HepG2 (cell line): ENCODE measurements around the gene NFAT5. TPM values are rescaled to one million over a fixed set of nuclear protein-coding genes. Genes with fewer than 3 reads are reported as not detected.

Source experiments
- ARHGAP35 ChIP-seq: sonication (generic); formaldehyde crosslinking; IDR thresholded peaks from 2 replicates; pipeline ENCODE4 v1.9.0; 2022; ENCODE audit warnings: mild to moderate bottlenecking, inconsistent platforms, moderate library complexity, missing genetic modification reagents, borderline replicate concordance
- ELF3 ChIP-seq: IDR thresholded peaks from 2 replicates; pipeline ENCODE4 v1.6.1; 2016; ENCODE audit warnings: missing genetic modification reagents, missing compliant biosample characterization
- MAFG ChIP-seq: sonication (generic); formaldehyde crosslinking; IDR thresholded peaks from 2 replicates; pipeline ENCODE4 v1.5.1; 2020; ENCODE audit warnings: mild to moderate bottlenecking, missing genetic modification reagents
- MZF1 ChIP-seq: sonication (generic); formaldehyde crosslinking; IDR thresholded peaks from 2 replicates; pipeline ENCODE4 v1.8.1; 2023; ENCODE audit warnings: mild to moderate bottlenecking, missing genetic modification reagents, borderline replicate concordance
- NFE2L1 ChIP-seq: sonication (generic); formaldehyde crosslinking; IDR thresholded peaks from 2 replicates; pipeline ENCODE4 v1.4.0; 2020; ENCODE audit warnings: missing genetic modification reagents, mild to moderate bottlenecking, borderline replicate concordance
- NFE2L2 ChIP-seq: fragments of 150-350 bp; IDR thresholded peaks from 2 replicates; pipeline ENCODE4 v1.6.1; 2014; ENCODE audit warnings: low read length
- PRMT3 ChIP-seq: sonication (generic); formaldehyde crosslinking; IDR thresholded peaks from 2 replicates; pipeline ENCODE4 v1.8.1; 2022; ENCODE audit warnings: low read depth, mild to moderate bottlenecking, moderate library complexity, missing genetic modification reagents, borderline replicate concordance
- REPIN1 ChIP-seq: sonication (generic); formaldehyde crosslinking; IDR thresholded peaks from 2 replicates; pipeline ENCODE4 v1.8.0; 2022; ENCODE audit warnings: missing genetic modification reagents, low read depth, mild to moderate bottlenecking, borderline replicate concordance
- SP1 ChIP-seq, 2 experiments: fragments of 450-650 bp in 1 of 2; sonication (generic) in 1 of 2; formaldehyde crosslinking in 1 of 2; IDR thresholded peaks; 2 replicates each; pipeline versions ENCODE4 v1.4.0 to v1.6.1; 2016 to 2020; ENCODE audit warnings: missing genetic modification reagents in 1 of 2
- SRSF1 ChIP-seq: fragments of 200-400 bp; formaldehyde crosslinking; optimal IDR thresholded peaks from 2 replicates; pipeline ENCODE3; 2017; ENCODE audit warnings: mild to moderate bottlenecking, low read depth, low read length, moderate library complexity
- SRSF9 ChIP-seq: fragments of 200-400 bp; formaldehyde crosslinking; IDR thresholded peaks from 2 replicates; pipeline ENCODE4 v1.6.1; 2018; ENCODE audit warnings: borderline replicate concordance, mild to moderate bottlenecking, low read depth, low read length; ENCODE audit not compliant: insufficient read depth, poor library complexity, severe bottlenecking
- SRY ChIP-seq: sonication (generic); formaldehyde crosslinking; IDR thresholded peaks from 2 replicates; pipeline ENCODE4 v1.8.0; 2022; ENCODE audit warnings: mild to moderate bottlenecking, missing genetic modification reagents
- TBP ChIP-seq: sonication (generic); formaldehyde crosslinking; IDR thresholded peaks from 2 replicates; pipeline ENCODE4 v1.5.0; 2020; ENCODE audit warnings: missing genetic modification reagents
- ZFP37 ChIP-seq: sonication (generic); formaldehyde crosslinking; IDR thresholded peaks from 2 replicates; pipeline ENCODE4 v1.4.0; 2020; ENCODE audit warnings: missing genetic modification reagents, borderline replicate concordance
- ZNF30 ChIP-seq: sonication (generic); formaldehyde crosslinking; IDR thresholded peaks from 2 replicates; pipeline ENCODE4 v1.5.0; 2020; ENCODE audit warnings: mild to moderate bottlenecking, missing genetic modification reagents
- ZNF326 ChIP-seq: sonication (generic); formaldehyde crosslinking; IDR thresholded peaks from 2 replicates; pipeline ENCODE4 v1.4.0; 2020; ENCODE audit warnings: missing genetic modification reagents, borderline replicate concordance
- ZNF432 ChIP-seq: sonication (generic); formaldehyde crosslinking; IDR thresholded peaks from 2 replicates; pipeline ENCODE4 v1.5.0; 2020; ENCODE audit warnings: missing genetic modification reagents, mild to moderate bottlenecking, borderline replicate concordance
- ZNF44 ChIP-seq: sonication (generic); formaldehyde crosslinking; IDR thresholded peaks from 2 replicates; pipeline ENCODE4 v1.5.1; 2020; ENCODE audit warnings: mild to moderate bottlenecking, missing genetic modification reagents
- ZNF564 ChIP-seq: sonication (generic); formaldehyde crosslinking; IDR thresholded peaks from 2 replicates; pipeline ENCODE4 v1.8.1; 2023; ENCODE audit warnings: mild to moderate bottlenecking, missing genetic modification reagents
- ZNF598 ChIP-seq: sonication (generic); formaldehyde crosslinking; IDR thresholded peaks from 2 replicates; pipeline ENCODE4 v1.5.1; 2020; ENCODE audit warnings: mild to moderate bottlenecking, missing genetic modification reagents, borderline replicate concordance
- ZNF773 ChIP-seq: sonication (generic); formaldehyde crosslinking; IDR thresholded peaks from 2 replicates; pipeline ENCODE4 v1.4.0; 2020; ENCODE audit warnings: missing genetic modification reagents, borderline replicate concordance
- polyA plus RNA-seq, 8 experiments: library from polyadenylated mRNA; depleted of rRNA in 3 of 8; stranded (reverse) in 7 of 8; unstranded in 1 of 8; fragments of >200 nt; fragmentation: Illumina TruSeq in 4 of 8; extraction: Trizol in 4 of 8; gene quantifications; 2 replicates each; pipeline versions ENCODE4 v1.2.1 to v1.2.3, GENCODE V29; 2011 to 2016; ENCODE audit warnings: low read depth in 4 of 8, missing spikeins in 1 of 8, mixed read lengths in 1 of 8; ENCODE audit not compliant: insufficient read depth in 1 of 8
- total RNA-seq, 5 experiments: library from RNA; depleted of rRNA; stranded (reverse); fragments of >200 nt; fragmentation: Illumina TruSeq; extraction: Trizol; gene quantifications; 2 replicates each; pipeline ENCODE4 v1.2.3, GENCODE V29; 2016; ENCODE audit warnings: low read depth in 1 of 5
- TF ChIP-seq, protein P1 (sequence below): sonication (generic); formaldehyde crosslinking; IDR thresholded peaks from 2 replicates; pipeline ENCODE4 v1.4.0; 2020; ENCODE audit warnings: missing genetic modification reagents
- TF ChIP-seq, protein P2 (sequence below): sonication (generic); formaldehyde crosslinking; IDR thresholded peaks from 2 replicates; pipeline ENCODE4; 2020; ENCODE audit warnings: missing genetic modification reagents, mild to moderate bottlenecking, borderline replicate concordance
- TF ChIP-seq, protein P3 (sequence below), 2 experiments: fragments of 450-650 bp in 1 of 2; sonication (generic) in 1 of 2; formaldehyde crosslinking; IDR thresholded peaks; 2 replicates each; pipeline versions ENCODE4 v1.5.0 to v1.8.0; 2020 to 2022; ENCODE audit warnings: mild to moderate bottlenecking in 1 of 2, missing genetic modification reagents in 1 of 2

The NFAT5 gene
- total and polyA plus RNA-seq, 2 of the 13 experiments (the other 11 are each of a cell fraction or from before 2014, with no cell fraction given) = 20.5 to 54.3 TPM

DNA sequence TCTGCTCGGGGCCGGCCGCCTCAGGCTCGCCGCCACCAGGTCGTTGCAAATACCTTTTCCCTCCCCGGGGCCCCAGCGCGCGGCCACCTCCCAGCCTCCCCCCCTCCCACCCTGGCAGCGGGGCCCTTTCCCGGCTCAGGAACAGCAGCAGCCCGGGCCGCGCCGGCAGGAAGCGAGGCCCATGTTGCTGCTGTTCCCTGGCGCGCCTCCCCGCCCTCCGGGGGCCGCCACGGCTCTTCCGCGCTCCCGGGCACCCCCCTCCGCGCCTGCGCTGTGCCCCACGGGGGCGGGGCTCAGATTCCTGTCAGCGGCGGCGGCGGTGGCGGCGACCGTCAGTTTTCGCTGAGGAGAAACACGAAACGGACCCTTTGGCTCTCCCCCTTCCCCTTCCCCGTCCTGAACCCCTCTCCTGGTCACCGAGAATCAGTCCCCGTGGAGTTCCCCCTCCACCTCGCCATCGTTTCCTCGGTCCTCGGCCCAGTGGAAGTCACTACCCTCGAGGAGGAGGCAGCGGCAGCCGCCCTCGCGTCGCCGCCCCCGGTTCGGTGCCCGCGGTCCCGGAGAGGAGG, at the start of gene NFAT5 (continued):
- TF ChIP-seq, protein P1, sequence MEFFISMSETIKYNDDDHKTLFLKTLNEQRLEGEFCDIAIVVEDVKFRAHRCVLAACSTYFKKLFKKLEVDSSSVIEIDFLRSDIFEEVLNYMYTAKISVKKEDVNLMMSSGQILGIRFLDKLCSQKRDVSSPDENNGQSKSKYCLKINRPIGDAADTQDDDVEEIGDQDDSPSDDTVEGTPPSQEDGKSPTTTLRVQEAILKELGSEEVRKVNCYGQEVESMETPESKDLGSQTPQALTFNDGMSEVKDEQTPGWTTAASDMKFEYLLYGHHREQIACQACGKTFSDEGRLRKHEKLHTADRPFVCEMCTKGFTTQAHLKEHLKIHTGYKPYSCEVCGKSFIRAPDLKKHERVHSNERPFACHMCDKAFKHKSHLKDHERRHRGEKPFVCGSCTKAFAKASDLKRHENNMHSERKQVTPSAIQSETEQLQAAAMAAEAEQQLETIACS (CRISPR knock-in tag) = no peak; the same call in none of the 2 replicates
- no peak for TF ChIP-seq SRSF9
- TF ChIP-seq NFE2L2 = no peak; the same call in 1 of the 2 replicates
- no peak for TF ChIP-seq ZNF432 (CRISPR knock-in tag)
- no peak for TF ChIP-seq TBP (CRISPR knock-in tag)
- TF ChIP-seq SP1 (IDR thresholded peaks at IDR 0.05) = no peak
- peak; percentile 83 for TF ChIP-seq SP1 (CRISPR knock-in tag; IDR thresholded peaks at IDR 0.05)
- peak; percentile 94 for TF ChIP-seq ZNF564
- no peak for TF ChIP-seq MAFG (CRISPR knock-in tag)
- peak; percentile 49; the same call in 1 of the 2 replicates for TF ChIP-seq ZNF598
- TF ChIP-seq SRY (CRISPR knock-in tag) = no peak
- TF ChIP-seq ARHGAP35 (CRISPR knock-in tag) = peak; percentile 93; the same call in 1 of the 2 replicates
- no peak for TF ChIP-seq ZNF326
- 0 out of 2 replicates have a peak, but pooled peaks have one; percentile 49 for TF ChIP-seq ZNF30 (CRISPR knock-in tag)
- no peak for TF ChIP-seq MZF1 (CRISPR knock-in tag)
- TF ChIP-seq ZFP37 (CRISPR knock-in tag) = no peak
- TF ChIP-seq NFE2L1 (CRISPR knock-in tag) = no peak
- TF ChIP-seq REPIN1 (CRISPR knock-in tag) = peak; percentile 97
- TF ChIP-seq ZNF773 (CRISPR knock-in tag) = peak; percentile 78; the same call in 1 of the 2 replicates
- TF ChIP-seq PRMT3 = peak; percentile 99
- TF ChIP-seq SRSF1 = peak; percentile 100
- TF ChIP-seq, protein P2, sequence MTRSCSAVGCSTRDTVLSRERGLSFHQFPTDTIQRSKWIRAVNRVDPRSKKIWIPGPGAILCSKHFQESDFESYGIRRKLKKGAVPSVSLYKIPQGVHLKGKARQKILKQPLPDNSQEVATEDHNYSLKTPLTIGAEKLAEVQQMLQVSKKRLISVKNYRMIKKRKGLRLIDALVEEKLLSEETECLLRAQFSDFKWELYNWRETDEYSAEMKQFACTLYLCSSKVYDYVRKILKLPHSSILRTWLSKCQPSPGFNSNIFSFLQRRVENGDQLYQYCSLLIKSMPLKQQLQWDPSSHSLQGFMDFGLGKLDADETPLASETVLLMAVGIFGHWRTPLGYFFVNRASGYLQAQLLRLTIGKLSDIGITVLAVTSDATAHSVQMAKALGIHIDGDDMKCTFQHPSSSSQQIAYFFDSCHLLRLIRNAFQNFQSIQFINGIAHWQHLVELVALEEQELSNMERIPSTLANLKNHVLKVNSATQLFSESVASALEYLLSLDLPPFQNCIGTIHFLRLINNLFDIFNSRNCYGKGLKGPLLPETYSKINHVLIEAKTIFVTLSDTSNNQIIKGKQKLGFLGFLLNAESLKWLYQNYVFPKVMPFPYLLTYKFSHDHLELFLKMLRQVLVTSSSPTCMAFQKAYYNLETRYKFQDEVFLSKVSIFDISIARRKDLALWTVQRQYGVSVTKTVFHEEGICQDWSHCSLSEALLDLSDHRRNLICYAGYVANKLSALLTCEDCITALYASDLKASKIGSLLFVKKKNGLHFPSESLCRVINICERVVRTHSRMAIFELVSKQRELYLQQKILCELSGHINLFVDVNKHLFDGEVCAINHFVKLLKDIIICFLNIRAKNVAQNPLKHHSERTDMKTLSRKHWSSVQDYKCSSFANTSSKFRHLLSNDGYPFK = no peak
- peak; percentile 90 for TF ChIP-seq ELF3 (CRISPR knock-in tag)
- TF ChIP-seq, protein P3, sequence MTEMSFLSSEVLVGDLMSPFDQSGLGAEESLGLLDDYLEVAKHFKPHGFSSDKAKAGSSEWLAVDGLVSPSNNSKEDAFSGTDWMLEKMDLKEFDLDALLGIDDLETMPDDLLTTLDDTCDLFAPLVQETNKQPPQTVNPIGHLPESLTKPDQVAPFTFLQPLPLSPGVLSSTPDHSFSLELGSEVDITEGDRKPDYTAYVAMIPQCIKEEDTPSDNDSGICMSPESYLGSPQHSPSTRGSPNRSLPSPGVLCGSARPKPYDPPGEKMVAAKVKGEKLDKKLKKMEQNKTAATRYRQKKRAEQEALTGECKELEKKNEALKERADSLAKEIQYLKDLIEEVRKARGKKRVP (CRISPR knock-in tag; IDR thresholded peaks at IDR 0.05) = peak in 1 of 2 experiments; percentile 70; a peak in 1 of 4 replicates
- TF ChIP-seq ZNF44 (CRISPR knock-in tag) = 0 out of 2 replicates have a peak, but pooled peaks have one; percentile 66
